ENCODE data around the gene PDIA4.
"Not testable (repeated sequence)": the region's sequence is repeated elsewhere in the genome, so short reads cannot be mapped to it uniquely, and the experiment has no call there.

The PDIA4 gene

GRCh38 chr7:149028346-149029109 is at the start of gene PDIA4:
TSS of gene PDIA4 (minus strand) at chr7:149028505. CDS start at chr7:149028408, 97 bp downstream.
- DNase-seq (ENCODE audit: low spot score) = peak; percentile 99

GRCh38 chr7:149077594-149077993 is 49.3 kb upstream of the PDIA4 start:
- no peak for DNase-seq (ENCODE audit: low spot score)

- no peak for DNase-seq (ENCODE audit: low spot score)
Observed at GRCh38 chr7:149075286-149075685, 47.0 kb upstream of the PDIA4 start.

- DNase-seq (ENCODE audit: low spot score) = no peak
Observed at GRCh38 chr7:149074116-149074885, 46.0 kb upstream of the PDIA4 start.

- DNase-seq (ENCODE audit: low spot score) = no peak
Observed at GRCh38 chr7:149072438-149072775, 44.1 kb upstream of the PDIA4 start.

- peak; percentile 26 for DNase-seq (ENCODE audit: low spot score)
Observed at GRCh38 chr7:149071641-149072437, 43.5 kb upstream of the PDIA4 start.

- no peak for DNase-seq (ENCODE audit: low spot score)
Observed at GRCh38 chr7:149071182-149071635, 42.9 kb upstream of the PDIA4 start.

- DNase-seq (ENCODE audit: low spot score) = no peak
Observed at GRCh38 chr7:149070372-149071125, 42.2 kb upstream of the PDIA4 start.

- no peak for DNase-seq (ENCODE audit: low spot score)
Observed at GRCh38 chr7:149067869-149068268, 39.6 kb upstream of the PDIA4 start.

- no peak for DNase-seq (ENCODE audit: low spot score)
Observed at GRCh38 chr7:149063476-149063875, 35.2 kb upstream of the PDIA4 start.

GRCh38 chr7:149062217-149062899 is 34.1 kb upstream of the PDIA4 start:
- not testable (repeated sequence) for DNase-seq (ENCODE audit: low spot score)

GRCh38 chr7:149060156-149060555 is 31.9 kb upstream of the PDIA4 start:
- no peak for DNase-seq (ENCODE audit: low spot score)

GRCh38 chr7:149053885-149054284 is 25.6 kb upstream of the PDIA4 start:
- no peak for DNase-seq (ENCODE audit: low spot score)

GRCh38 chr7:149053384-149053783 is 25.1 kb upstream of the PDIA4 start:
- no peak for DNase-seq (ENCODE audit: low spot score)

- DNase-seq (ENCODE audit: low spot score) = no peak
Observed at GRCh38 chr7:149050941-149051340, 22.6 kb upstream of the PDIA4 start.

GRCh38 chr7:149048805-149049204 is 20.5 kb upstream of the PDIA4 start:
- DNase-seq (ENCODE audit: low spot score) = no peak

GRCh38 chr7:149046416-149046815 is 18.1 kb upstream of the PDIA4 start:
- no peak for DNase-seq (ENCODE audit: low spot score)

- no peak for DNase-seq (ENCODE audit: low spot score)
Observed at GRCh38 chr7:149043936-149044335, 15.6 kb upstream of the PDIA4 start.

- DNase-seq (ENCODE audit: low spot score) = no peak
Observed at GRCh38 chr7:149041350-149041749, 13.0 kb upstream of the PDIA4 start.

- not testable (repeated sequence) for DNase-seq (ENCODE audit: low spot score)
Observed at GRCh38 chr7:149038641-149039040, 10.3 kb upstream of the PDIA4 start.

GRCh38 chr7:149036676-149037075 is 8.4 kb upstream of the PDIA4 start:
- no peak for DNase-seq (ENCODE audit: low spot score)

Data from kidney capillary endothelial cell (primary cell).